ENCODE measurements around the gene SCUBE2.

SCUBE2 gene

DNA sequence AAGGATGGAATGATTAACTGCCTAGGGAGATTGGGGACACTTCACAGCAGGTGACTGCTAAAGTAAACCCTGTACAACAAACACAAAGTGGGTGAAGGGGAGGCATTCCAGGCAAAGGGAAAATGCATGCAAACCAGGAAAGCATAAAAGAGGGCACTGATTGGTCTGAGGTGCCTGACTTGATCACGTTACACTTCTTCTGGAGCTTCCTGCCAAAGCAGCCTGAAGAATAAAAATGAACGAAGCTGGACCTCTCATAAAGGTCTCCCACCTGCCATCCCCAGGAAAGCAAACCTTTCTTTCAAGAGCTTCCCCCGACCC lies 46.7 kb upstream of the SCUBE2 start:
- H3K36me3 ChIP-seq (ENCODE audit: control insufficient read depth in 2 of 2, insufficient read depth in 1 of 2, low read length in 2 of 2) = peaks cover 0 to 70% of the 10 kb centered on the region in 2 experiments; a peak in 2 of 3 replicates

More for the DNA sequence above, 46.7 kb upstream of the SCUBE2 start:
- ChIA-PET CTCF (interaction anchor here (0.5 to 5.2 kb wide), 52 partner anchors 8 to 1191 kb away, joined by 3 to 78 read pairs (median 4); no protein-coding TSS in a partner anchor), POLR2A (interaction anchor here (1.0 to 1.3 kb wide), 5 partner anchors 122 to 456 kb away, joined by 3 to 7 read pairs (median 4); partner anchors contain the start of genes DENND5A, RPL27A, TMEM9B and TRIM66)
- TF ChIP-seq, protein P1, sequence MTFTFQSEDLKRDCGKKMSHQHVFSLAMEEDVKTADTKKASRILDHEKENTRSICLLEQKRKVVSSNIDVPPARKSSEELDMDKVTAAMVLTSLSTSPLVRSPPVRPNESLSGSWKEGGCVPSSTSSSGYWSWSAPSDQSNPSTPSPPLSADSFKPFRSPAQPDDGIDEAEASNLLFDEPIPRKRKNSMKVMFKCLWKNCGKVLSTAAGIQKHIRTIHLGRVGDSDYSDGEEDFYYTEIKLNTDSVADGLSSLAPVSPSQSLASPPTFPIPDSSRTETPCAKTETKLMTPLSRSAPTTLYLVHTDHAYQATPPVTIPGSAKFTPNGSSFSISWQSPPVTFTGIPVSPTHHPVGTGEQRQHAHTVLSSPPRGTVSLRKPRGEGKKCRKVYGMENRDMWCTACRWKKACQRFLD (tag by site-specific recombination; IDR thresholded peaks at IDR 0.05) = no peak
- no peak for TF ChIP-seq ZNF292 (tag by site-specific recombination; IDR thresholded peaks at IDR 0.05; ENCODE audit: borderline replicate concordance, low read depth)
- no peak for TF ChIP-seq KLF16 (tag by site-specific recombination; IDR thresholded peaks at IDR 0.05)
- TF ChIP-seq SP7 (tag by site-specific recombination; IDR thresholded peaks at IDR 0.05) = 0 out of 2 replicates have a peak, but pooled peaks have one; percentile 27
- TF ChIP-seq ZNF518A (tag by site-specific recombination; conservative IDR thresholded peaks at IDR 0.05; ENCODE audit: low read depth) = no peak
- TF ChIP-seq HOXD13 (CRISPR knock-in tag; IDR thresholded peaks at IDR 0.05; ENCODE audit: borderline replicate concordance) = no peak
- TF ChIP-seq ZNF174 (tag by site-specific recombination; IDR thresholded peaks at IDR 0.05) = no peak
- TF ChIP-seq SALL2 (tag by site-specific recombination; IDR thresholded peaks at IDR 0.05; ENCODE audit: borderline replicate concordance) = no peak
- TF ChIP-seq IKZF3 (tag by site-specific recombination; IDR thresholded peaks at IDR 0.05) = no peak
- TF ChIP-seq ZNF169 (tag by site-specific recombination; IDR thresholded peaks at IDR 0.05) = no peak
- TF ChIP-seq ZNF510 (tag by site-specific recombination; IDR thresholded peaks at IDR 0.05; ENCODE audit: insufficient replicate concordance) = no peak
- peak; percentile 10; the same call in 1 of the 2 replicates for TF ChIP-seq MZF1 (tag by site-specific recombination; IDR thresholded peaks at IDR 0.05; ENCODE audit: borderline replicate concordance)
- no peak for TF ChIP-seq WT1 (tag by site-specific recombination; IDR thresholded peaks at IDR 0.05)
- TF ChIP-seq ZNF148 (tag by site-specific recombination; IDR thresholded peaks at IDR 0.05; ENCODE audit: borderline replicate concordance) = no peak
- H3K27ac ChIP-seq (ENCODE audit: extremely low read depth, low read depth, low read length) = peak overlapping the region; percentile 66
- H3K9me3 ChIP-seq (ENCODE audit: control insufficient read depth, insufficient read depth, low read depth, low read length) = no peaks in the 10 kb centered on the region
- no peak overlapping the region for H3K4me3 ChIP-seq (ENCODE audit: low read depth, low read length)
- H3K4me1 ChIP-seq (ENCODE audit: control insufficient read depth, insufficient read depth, low read length) = peaks cover 15% of the 10 kb centered on the region
